ENCODE data around the gene WSCD1. TPM values are rescaled to one million over a fixed set of nuclear protein-coding genes. Genes with fewer than 3 reads are reported as not detected.
A peak's percentile ranks its signal among the peaks of the same experiment; 100 is the strongest.

The WSCD1 gene
- total RNA-seq, 1 experiment from 2014 or later, result 9.2 TPM

DNA sequence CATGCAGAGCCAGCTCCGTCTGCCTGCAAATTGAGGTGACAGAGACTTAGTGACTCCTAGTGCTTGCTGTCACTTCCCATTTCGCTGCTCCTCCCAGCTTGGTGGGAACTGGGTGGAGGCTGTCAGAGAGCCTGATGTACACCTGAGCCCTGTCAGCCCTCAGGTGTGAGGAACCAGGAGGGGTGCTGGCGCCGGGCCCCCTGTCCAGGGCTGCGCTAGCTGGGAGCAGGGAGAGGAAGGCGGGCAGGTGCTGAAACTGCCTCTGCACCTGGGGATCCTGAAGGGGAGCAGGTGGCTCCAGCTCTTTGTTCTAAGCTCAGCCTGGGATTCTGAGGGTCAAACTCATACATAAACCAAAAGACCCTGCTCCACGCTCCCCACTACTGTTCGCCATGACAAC is 10.8 kb upstream of the WSCD1 start:
- no peak for DNase-seq (ENCODE audit: low read depth)

- DNase-seq (ENCODE audit: low read depth), result peak; percentile 90
Measured at GRCh38 chr17:6061290-6061689, 8.9 kb upstream of the WSCD1 start.

GRCh38 chr17:6064868-6065267 is 5.3 kb upstream of the WSCD1 start:
- DNase-seq (ENCODE audit: low read depth), result no peak

DNA sequence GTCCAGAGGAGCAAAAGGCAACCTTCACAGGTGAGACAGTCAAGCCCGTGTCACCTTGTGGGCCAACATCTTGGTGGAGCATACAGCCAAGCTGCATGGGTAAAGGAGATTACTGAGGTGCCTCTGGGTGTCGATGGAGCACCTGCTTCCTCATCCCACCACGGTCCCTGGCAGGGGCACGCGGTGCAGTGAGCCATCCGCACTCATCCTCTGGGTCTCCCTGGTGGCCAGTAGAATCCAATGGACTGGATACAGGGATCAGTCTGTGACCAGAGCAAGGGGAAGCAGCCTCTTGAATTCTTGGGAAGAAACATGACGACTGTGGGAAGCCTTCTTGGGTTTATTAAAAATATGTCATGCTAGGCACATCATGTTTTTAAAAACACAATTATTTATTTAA is 4.8 kb upstream of the WSCD1 start:
- no peak for DNase-seq (ENCODE audit: low read depth)

- DNase-seq (ENCODE audit: low read depth), result peak; percentile 62
Measured at GRCh38 chr17:6066183-6066948, 3.8 kb upstream of the WSCD1 start.

- peak; percentile 53 for DNase-seq (ENCODE audit: low read depth)
Measured at GRCh38 chr17:6067060-6067459, 3.1 kb upstream of the WSCD1 start.

DNA sequence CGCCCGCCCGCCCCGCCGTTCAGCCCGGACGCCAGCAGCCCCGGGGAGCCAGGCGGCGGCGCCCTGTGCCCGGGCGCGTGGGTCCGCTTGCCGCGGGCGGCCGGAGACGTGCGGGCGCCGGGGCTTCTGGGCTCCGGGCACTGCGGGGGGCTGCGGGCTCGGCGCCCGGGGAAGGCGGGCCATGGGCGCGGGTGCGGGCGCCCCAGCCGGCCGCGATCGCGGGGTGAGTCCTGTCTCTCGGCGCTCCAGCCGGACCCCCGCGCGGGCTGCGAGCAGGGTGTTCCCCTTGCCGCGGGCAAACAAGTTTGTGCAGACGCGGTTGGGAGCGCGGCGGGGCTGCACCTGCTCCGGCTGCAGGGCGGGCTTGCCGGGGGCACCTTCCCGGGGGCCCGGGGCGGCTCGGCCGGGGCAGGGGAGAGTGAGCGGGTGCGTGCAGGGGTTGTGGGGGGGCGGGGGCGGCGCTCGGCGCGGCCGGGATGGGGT is 292 bp downstream of the WSCD1 start:
- no peak for DNase-seq (ENCODE audit: low read depth)

DNA sequence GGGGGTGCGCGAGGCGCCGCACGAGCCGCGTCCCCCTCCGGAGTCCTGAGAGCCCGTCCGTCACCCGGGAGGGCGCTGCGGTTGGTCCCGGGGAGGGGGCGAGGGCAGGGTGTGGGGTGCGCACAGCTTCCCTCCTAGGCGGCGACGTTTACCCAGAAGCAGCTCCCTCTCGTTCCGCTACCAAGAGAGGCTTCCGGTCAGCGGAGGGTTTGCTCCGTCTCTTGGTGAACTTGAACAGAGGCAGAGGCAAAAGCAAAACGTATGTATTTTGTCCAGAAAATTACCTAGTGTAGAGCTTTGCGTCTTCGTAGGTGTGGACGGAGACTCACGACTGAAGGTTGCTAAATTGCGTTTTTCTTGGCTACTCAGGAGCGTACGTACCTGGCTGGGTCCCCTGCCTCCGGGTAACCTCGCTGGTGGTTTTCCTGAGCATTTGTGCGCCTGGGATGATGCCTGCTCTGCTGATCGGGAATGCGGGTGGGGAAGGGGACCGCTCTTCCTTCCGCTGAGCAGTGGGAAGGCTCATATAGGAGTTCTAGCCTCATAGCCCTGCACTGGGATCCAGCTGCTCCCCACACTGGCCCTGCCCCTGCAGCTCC is 833 bp downstream of the WSCD1 start:
- DNase-seq (ENCODE audit: low read depth), result peak; percentile 53

DNA sequence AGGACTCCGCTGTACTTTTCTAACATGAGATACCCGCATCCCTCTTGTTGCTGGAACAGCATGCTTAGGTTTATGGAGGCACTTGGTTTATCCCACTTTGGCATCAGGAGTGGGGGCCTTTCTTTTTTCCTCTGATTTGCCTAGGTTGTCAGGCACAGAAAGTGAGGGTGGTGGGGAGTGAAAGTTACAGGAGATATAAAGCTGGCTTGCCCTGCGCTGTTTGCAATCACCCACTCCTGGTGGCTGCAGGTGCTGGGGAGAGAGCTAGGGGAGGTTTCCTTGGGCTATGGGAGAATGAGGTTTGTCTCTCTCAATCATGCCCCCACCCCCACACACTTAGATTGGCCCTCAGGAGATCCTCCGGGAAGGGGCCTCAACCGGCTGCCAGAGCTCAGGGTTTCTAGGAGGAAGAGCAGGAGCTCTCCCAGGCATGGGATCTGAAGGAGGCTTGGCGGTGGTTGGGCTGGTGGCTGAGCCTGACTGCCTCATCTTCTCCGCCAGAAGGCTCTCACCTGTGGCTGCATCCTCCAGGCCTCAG is 1.4 kb downstream of the WSCD1 start:
- no peak for DNase-seq (ENCODE audit: low read depth)

DNA sequence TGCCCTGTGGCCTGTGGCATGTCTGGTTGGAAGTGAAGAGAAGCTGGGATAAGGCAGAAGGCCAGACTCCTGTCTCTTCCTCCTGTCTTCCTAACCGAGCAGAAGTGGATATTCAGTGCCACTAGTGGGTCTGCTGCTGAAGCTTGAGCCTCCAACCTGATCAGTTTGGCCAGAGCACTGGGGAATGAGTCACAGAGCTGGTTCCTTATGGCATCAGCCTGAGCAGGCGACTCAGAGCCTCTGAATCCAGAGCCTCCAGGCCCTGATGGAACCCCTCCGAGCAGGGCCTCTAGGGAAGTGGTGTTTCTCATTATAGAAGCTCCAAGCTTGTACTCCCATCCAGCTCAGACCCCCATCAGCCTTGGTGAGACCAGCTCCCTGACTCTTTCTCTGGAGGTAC is 2.0 kb downstream of the WSCD1 start:
- DNase-seq (ENCODE audit: low read depth), result peak; percentile 50

- DNase-seq (ENCODE audit: low read depth), result no peak
Measured at GRCh38 chr17:6072611-6073010, 2.4 kb downstream of the WSCD1 start.

- DNase-seq (ENCODE audit: low read depth), result no peak
Measured at GRCh38 chr17:6073620-6074019, 3.4 kb downstream of the WSCD1 start.

GRCh38 chr17:6075050-6075449 is 4.9 kb downstream of the WSCD1 start:
- DNase-seq (ENCODE audit: low read depth), result no peak

- no peak for DNase-seq (ENCODE audit: low read depth)
Measured at GRCh38 chr17:6075845-6076244, 5.7 kb downstream of the WSCD1 start.

DNA sequence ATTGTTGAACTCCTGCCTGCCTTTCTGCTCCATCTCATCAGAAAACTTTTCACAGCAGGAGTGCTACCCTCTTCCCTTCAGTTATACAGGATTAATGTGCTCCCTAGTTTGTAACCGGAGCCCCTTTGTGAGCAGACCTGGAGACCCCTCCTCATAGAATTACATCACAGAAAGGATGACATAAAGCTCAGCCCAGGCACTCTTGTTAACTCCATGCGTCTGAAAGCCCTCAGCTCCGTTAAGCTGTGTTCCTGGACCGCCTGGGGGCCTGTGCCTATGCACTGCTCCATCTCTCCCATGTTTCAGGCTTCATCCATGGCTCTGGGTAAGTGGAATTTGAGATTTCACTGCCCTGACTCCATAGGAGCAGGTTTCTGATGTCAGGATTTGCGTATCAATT is 7.6 kb downstream of the WSCD1 start:
- no peak for DNase-seq (ENCODE audit: low read depth)

DNA sequence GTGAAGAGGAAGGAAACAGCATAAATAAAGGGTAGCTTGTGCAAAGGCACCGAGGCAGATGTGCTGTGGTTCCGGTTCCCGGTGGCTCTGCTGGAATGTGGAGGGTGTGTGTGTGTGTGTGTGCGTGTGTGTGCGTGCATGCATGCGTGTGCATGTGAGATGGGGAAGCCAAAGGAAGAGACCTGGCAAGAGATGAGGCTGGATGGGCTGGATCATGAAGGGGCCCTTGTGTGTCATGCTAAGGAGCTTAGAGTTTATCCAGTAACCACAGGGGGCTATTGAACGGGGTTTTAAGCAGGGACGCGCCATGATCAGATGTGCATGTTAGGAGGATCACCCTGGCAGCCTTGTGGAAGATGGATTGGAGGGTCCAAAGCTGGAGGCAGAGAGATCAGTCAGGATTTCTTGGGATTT is 8.3 kb downstream of the WSCD1 start:
- no peak for DNase-seq (ENCODE audit: low read depth)

- no peak for DNase-seq (ENCODE audit: low read depth)
Measured at GRCh38 chr17:6079155-6079888, 9.1 kb downstream of the WSCD1 start.

DNA sequence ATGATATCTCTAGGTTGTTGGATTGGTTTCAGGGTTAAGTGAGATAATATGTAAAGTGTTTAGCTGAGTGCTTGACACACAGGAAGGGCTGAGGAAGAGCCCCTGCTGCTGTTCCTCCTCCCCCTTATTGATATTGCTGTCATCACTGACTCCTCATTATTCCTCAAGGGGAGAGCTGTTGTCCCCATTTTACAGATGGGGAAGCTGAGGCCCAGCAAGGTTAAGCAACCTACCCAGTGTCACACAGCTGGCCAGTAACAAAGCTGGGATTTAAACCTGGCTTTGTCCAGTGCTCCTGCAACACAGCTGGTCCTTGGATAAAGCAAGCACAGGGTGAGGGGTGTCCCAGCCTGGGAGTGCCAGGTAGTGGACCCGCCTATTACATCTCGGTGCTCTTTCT is 9.8 kb downstream of the WSCD1 start:
- no peak for DNase-seq (ENCODE audit: low read depth)

- DNase-seq (ENCODE audit: low read depth), result no peak
Measured at GRCh38 chr17:6080711-6081430, 10.7 kb downstream of the WSCD1 start.

- DNase-seq (ENCODE audit: low read depth), result no peak
Measured at GRCh38 chr17:6082335-6082734, 12.2 kb downstream of the WSCD1 start.

DNA sequence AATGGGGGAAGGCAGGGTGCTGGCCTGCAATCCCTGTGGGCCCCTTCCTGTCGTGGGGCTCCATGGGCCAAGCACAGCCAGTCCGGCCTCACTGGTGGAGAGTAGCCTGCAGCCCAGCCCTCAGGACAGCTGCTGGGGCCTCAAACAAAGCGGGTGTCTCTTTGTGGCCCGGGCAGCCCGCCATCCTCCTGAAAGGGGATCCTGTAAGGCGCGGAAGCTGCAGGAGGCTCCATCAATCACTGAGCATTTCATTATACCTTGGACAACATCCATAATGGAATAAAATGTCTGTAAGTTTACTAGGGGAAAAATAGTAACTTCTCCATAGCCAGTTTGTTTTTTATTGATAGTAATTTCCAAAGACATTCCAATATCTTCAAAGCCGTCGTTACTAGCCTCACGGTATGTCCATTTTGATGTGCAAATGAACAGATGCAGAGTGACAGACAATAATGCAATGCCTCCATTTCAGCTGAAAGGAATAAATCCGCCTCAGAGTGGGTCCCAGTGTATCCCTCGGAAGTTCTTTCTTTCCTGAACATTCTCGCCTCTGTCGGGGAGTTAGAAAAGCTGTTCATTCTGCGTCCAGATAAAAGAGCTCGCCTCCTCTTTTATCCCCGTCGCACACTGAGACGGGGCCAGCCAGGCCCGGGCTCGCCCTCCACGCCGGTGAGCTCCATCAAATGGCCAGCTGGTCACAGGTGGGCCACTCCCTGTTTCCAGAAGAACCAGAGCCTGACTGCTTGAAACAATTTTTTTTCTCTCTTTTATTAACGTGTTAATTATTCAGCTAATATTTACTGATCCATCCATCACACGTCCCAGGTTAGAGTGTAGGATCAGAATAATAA is 14.4 kb downstream of the WSCD1 start:
- DNase-seq (ENCODE audit: low read depth), result no peak

All from Daoy (cell line).